ENCODE data around the gene EXOSC5. TPM values are rescaled to one million over a fixed set of nuclear protein-coding genes. Genes with fewer than 3 reads are reported as not detected.
A peak's percentile ranks its signal among the peaks of the same experiment; 100 is the strongest.

EXOSC5 gene
- total and polyA plus RNA-seq, 10 of the 15 experiments (the other 5 are each of a cell fraction or from before 2014, with no cell fraction given): 15.8 to 123 (median 52.7) TPM

GRCh38 chr19:41352609-41353465 is 44.3 kb downstream of the EXOSC5 start (continued):
- TF ChIP-seq ZNF384 (IDR thresholded peaks at IDR 0.05; ENCODE audit: borderline replicate concordance, low read depth, low read length) (no peak), NFIC (IDR thresholded peaks at IDR 0.05; ENCODE audit: low read depth, low read length) (no peak), HDAC2 (IDR thresholded peaks at IDR 0.05) (no peak), GABPA (IDR thresholded peaks at IDR 0.05; ENCODE audit: low read depth) (no peak), TAF1 (IDR thresholded peaks at IDR 0.05; ENCODE audit: borderline replicate concordance, low read depth, low read length) (0 out of 2 replicates have a peak, but pooled peaks have one; percentile 17), HDAC6 (IDR thresholded peaks at IDR 0.05; ENCODE audit: unreplicated experiment) (peak; percentile 43), BHLHE40 (IDR thresholded peaks at IDR 0.05; ENCODE audit: borderline replicate concordance in 1 of 2, low read depth in 2 of 2, low read length in 1 of 2) (peak; percentile 50 to 61; a peak in 2 of 4 replicates), CBFB (IDR thresholded peaks at IDR 0.05; ENCODE audit: low read depth) (no peak), ZNF687 (IDR thresholded peaks at IDR 0.05) (peak; percentile 65; the same call in 1 of the 2 replicates), ATF2 (IDR thresholded peaks at IDR 0.05; ENCODE audit: low read length) (no peak), ESRRA (IDR thresholded peaks at IDR 0.05; ENCODE audit: low read length) (no peak), MXI1 (IDR thresholded peaks at IDR 0.05; ENCODE audit: low read depth, low read length) (peak; percentile 64; the same call in 1 of the 2 replicates), TBL1XR1 (IDR thresholded peaks at IDR 0.05; ENCODE audit: low read depth, low read length) (no peak), RAD21 (IDR thresholded peaks at IDR 0.05; ENCODE audit: insufficient read depth, low read depth, low read length) (peak; percentile 54), SMAD5 (IDR thresholded peaks at IDR 0.05; ENCODE audit: low read depth) (0 out of 2 replicates have a peak, but pooled peaks have one; percentile 24), KAT2A (conservative IDR thresholded peaks at IDR 0.05; ENCODE audit: control insufficient read depth, low read depth, low read length) (no peak), SPI1 (IDR thresholded peaks at IDR 0.05; ENCODE audit: borderline replicate concordance, insufficient read depth, low read depth, low read length) (peak; percentile 28; the same call in 1 of the 2 replicates), MLLT1 (IDR thresholded peaks at IDR 0.05) (peak; percentile 65; the same call in 1 of the 2 replicates), CHD4 (IDR thresholded peaks at IDR 0.05) (no peak), POLR2A (IDR thresholded peaks at IDR 0.05; ENCODE audit: low read depth, low read length) (peak; percentile 69), KLF5 (IDR thresholded peaks at IDR 0.05; ENCODE audit: partially characterized antibody) (no peak), ZNF622 (IDR thresholded peaks at IDR 0.05) (no peak), ATF7 (IDR thresholded peaks at IDR 0.05; ENCODE audit: low read depth) (no peak), HDGF (IDR thresholded peaks at IDR 0.05) (peak; percentile 41; the same call in 1 of the 2 replicates), CBX5 (IDR thresholded peaks at IDR 0.05; ENCODE audit: low read depth) (no peak)

All from GM12878 (cell line).